NCI-H526 (cell line): ENCODE data around the gene NFKBIE.
A peak's percentile ranks its signal among the peaks of the same experiment; 100 is the strongest.
"Not testable (repeated sequence)": the region's sequence is repeated elsewhere in the genome, so short reads cannot be mapped to it uniquely, and the experiment has no call there.

ENCODE experiments used
- DNase-seq, 2 experiments: peaks; one replicate each; lab custom pipeline; 2025; lab: John Stamatoyannopoulos, UW

NFKBIE gene

GRCh38 chr6:44265007-44265721, at the start of gene NFKBIE:
NFKBIE (minus strand) TSS chr6:44265551; CDS start chr6:44265346, 205 bp downstream.
- peak; percentile 47 to 95 for DNase-seq

GRCh38 chr6:44314657-44315056, 49.3 kb upstream of the NFKBIE start:
- DNase-seq, result not testable (repeated sequence)

GRCh38 chr6:44312901-44313788, 47.8 kb upstream of the NFKBIE start, which contains the start of gene AARS2:
AARS2 (minus strand) TSS chr6:44313347; CDS start chr6:44313323, 24 bp downstream.
- DNase-seq, result peak; percentile 68 to 91

GRCh38 chr6:44311767-44312166, 46.4 kb upstream of the NFKBIE start:
- DNase-seq, result no peak

- no peak for DNase-seq
These were observed 46.0 kb upstream of the NFKBIE start for GRCh38 chr6:44311304-44311703.

GRCh38 chr6:44310241-44310640, 44.9 kb upstream of the NFKBIE start:
- DNase-seq, result no peak

GRCh38 chr6:44309631-44310030, 44.3 kb upstream of the NFKBIE start:
- no peak for DNase-seq

GRCh38 chr6:44309092-44309491, 43.7 kb upstream of the NFKBIE start:
- no peak for DNase-seq

- DNase-seq, result no peak
These were observed 41.9 kb upstream of the NFKBIE start for GRCh38 chr6:44307217-44307616.

GRCh38 chr6:44306710-44307109, 41.4 kb upstream of the NFKBIE start:
- no peak for DNase-seq

GRCh38 chr6:44305200-44305725, 39.9 kb upstream of the NFKBIE start:
- DNase-seq, result no peak

- DNase-seq, result peak in 1 of 2 experiments; percentile 31
These were observed 39.2 kb upstream of the NFKBIE start for GRCh38 chr6:44304282-44305199.

- DNase-seq, result no peak
These were observed 38.5 kb upstream of the NFKBIE start for GRCh38 chr6:44303842-44304241.

- DNase-seq, result no peak
These were observed 37.5 kb upstream of the NFKBIE start for GRCh38 chr6:44302856-44303255.

- no peak for DNase-seq
These were observed 36.6 kb upstream of the NFKBIE start for GRCh38 chr6:44301782-44302564.

GRCh38 chr6:44301106-44301505, 35.8 kb upstream of the NFKBIE start:
- no peak for DNase-seq

- DNase-seq, result no peak
These were observed 35.0 kb upstream of the NFKBIE start for GRCh38 chr6:44300292-44300823.

GRCh38 chr6:44298864-44299263, 33.5 kb upstream of the NFKBIE start:
- no peak for DNase-seq

GRCh38 chr6:44298055-44298803, 32.9 kb upstream of the NFKBIE start:
- DNase-seq, result no peak
